Fibroblast of the aortic adventitia (primary cell): ENCODE results near the gene KCNE3. TPM values are rescaled to one million over a fixed set of nuclear protein-coding genes. Genes with fewer than 3 reads are reported as not detected.

Experiments
- DNase-seq: peaks from one replicate; pipeline ENCODE4 v3.0.0-alpha.2; 2010; ENCODE audit warnings: low read depth
- H3K4me3 ChIP-seq: 2 replicates; pipeline ENCODE4 v1.5.1; 2011; ENCODE audit warnings: low read depth, mild to moderate bottlenecking, control low read depth, low read length, moderate library complexity
- CTCF ChIP-seq: IDR thresholded peaks from 2 replicates; pipeline ENCODE4 v1.5.1; 2011; ENCODE audit warnings: mild to moderate bottlenecking, low read length, control low read depth, inconsistent platforms; ENCODE audit not compliant: insufficient read depth
- total RNA-seq: library from RNA; depleted of rRNA; stranded (reverse); fragments of >200 nt; gene quantifications from 2 replicates; pipeline ENCODE4 v1.2.3, GENCODE V29; 2012; ENCODE audit warnings: low replicate concordance

KCNE3 gene
- 0.18 and 5.9 TPM in 2 replicates for total RNA-seq

- DNase-seq: peak; percentile 12
- peak within 1 kb of the TSS; percentile 52 for H3K4me3 ChIP-seq
- no peak for TF ChIP-seq CTCF
These were observed at the start of gene KCNE3 for GRCh38 chr11:74466916-74467885. Gene KCNE3 (minus strand): TSS chr11:74467549. CDS start chr11:74457563, 9,986 bp downstream.

GRCh38 chr11:74507582-74507981 lies 40.2 kb upstream of the KCNE3 start:
- no peak for DNase-seq
- H3K4me3 ChIP-seq: no peak overlapping the region
- TF ChIP-seq CTCF: no peak

- H3K4me3 ChIP-seq: no peak overlapping the region
- no peak for TF ChIP-seq CTCF
These were observed 39.5 kb upstream of the KCNE3 start for GRCh38 chr11:74506823-74507222.

GRCh38 chr11:74505911-74506310 lies 38.6 kb upstream of the KCNE3 start:
- TF ChIP-seq CTCF: no peak
- no peak overlapping the region for H3K4me3 ChIP-seq
- no peak for DNase-seq

More at GRCh38 chr11:74506823-74507222, 39.5 kb upstream of the KCNE3 start:
- DNase-seq: peak; percentile 2

- TF ChIP-seq CTCF: no peak
These were observed 36.8 kb upstream of the KCNE3 start for GRCh38 chr11:74504100-74504691.

DNA sequence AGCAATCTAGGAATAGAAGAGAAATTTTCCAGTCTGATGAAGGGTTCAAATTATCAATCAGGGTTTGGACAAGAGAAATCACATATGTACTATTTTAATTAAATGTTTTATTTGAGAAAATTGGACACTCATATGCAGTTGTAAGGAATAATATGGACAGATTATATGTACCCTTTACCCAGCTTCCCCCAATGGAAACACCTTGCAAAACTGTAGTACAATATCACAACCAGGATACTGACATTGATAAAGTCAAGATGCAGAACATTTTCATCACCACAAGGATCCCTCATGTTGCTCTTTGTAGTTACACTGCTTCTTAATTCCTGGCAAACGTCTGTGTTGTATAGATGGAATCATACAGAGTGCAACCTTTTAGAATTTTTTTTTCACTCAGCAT lies 27.6 kb upstream of the KCNE3 start:
- no peak overlapping the region for H3K4me3 ChIP-seq
- no peak for TF ChIP-seq CTCF
- DNase-seq: no peak

More at GRCh38 chr11:74504100-74504691, 36.8 kb upstream of the KCNE3 start:
- no peak for DNase-seq
- no peak overlapping the region for H3K4me3 ChIP-seq
